ENCODE measurements around the gene DST. TPM values are rescaled to one million over a fixed set of nuclear protein-coding genes. Genes with fewer than 3 reads are reported as not detected.

The DST gene
- total RNA-seq, 1 experiment from 2014 or later = 76.0 TPM

DNA sequence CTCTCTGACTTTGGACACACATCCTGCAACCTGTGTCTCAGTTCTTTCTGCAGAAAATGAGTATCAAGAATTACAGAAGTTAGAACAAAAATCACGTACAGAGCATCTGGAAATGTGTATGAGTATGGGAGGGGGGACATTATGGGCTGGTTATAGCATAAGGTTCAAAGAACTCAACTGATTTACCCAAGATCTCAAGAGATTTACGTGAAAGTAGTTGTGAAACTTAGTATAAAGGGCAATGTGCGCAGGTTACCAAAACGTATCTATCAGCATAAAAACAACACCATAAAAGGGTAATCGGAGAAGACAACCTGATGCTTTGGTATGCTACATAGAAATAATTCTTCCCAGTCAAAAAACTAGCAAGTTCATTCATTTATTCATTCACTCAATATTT is 15.6 kb upstream of the DST start:
- Histone ChIP-seq H3K27me3 (replicated peaks; ENCODE audit: control insufficient read depth, insufficient read depth, low read length) (no peaks in the 10 kb centered on the region), H3K36me3 (ENCODE audit: control insufficient read depth, insufficient read depth, low read length) (no peaks in the 10 kb centered on the region), H3K4me3 (ENCODE audit: low read depth, low read length) (no peak overlapping the region), H3K4me1 (peaks cover 4% of the 10 kb centered on the region; the same call in 1 of the 2 replicates), H3K9me3 (no peaks in the 10 kb centered on the region)
- TF ChIP-seq, protein P1, sequence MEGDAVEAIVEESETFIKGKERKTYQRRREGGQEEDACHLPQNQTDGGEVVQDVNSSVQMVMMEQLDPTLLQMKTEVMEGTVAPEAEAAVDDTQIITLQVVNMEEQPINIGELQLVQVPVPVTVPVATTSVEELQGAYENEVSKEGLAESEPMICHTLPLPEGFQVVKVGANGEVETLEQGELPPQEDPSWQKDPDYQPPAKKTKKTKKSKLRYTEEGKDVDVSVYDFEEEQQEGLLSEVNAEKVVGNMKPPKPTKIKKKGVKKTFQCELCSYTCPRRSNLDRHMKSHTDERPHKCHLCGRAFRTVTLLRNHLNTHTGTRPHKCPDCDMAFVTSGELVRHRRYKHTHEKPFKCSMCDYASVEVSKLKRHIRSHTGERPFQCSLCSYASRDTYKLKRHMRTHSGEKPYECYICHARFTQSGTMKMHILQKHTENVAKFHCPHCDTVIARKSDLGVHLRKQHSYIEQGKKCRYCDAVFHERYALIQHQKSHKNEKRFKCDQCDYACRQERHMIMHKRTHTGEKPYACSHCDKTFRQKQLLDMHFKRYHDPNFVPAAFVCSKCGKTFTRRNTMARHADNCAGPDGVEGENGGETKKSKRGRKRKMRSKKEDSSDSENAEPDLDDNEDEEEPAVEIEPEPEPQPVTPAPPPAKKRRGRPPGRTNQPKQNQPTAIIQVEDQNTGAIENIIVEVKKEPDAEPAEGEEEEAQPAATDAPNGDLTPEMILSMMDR (IDR thresholded peaks at IDR 0.05; ENCODE audit: insufficient read depth in 1 of 2, low read depth in 1 of 2, low read length in 1 of 2, severe bottlenecking in 1 of 2, unreplicated experiment in 1 of 2) = no peak
- Mint-ChIP-seq H3K27me3 (ENCODE audit: insufficient read depth, unreplicated experiment) (no peaks in the 10 kb centered on the region), H3K9me3 (ENCODE audit: unreplicated experiment) (no peaks in the 10 kb centered on the region), H3K36me3 (ENCODE audit: insufficient read depth, unreplicated experiment) (peaks cover 6% of the 10 kb centered on the region), H3K4me3 (ENCODE audit: unreplicated experiment) (no peak overlapping the region), H3K4me1 (ENCODE audit: low read depth, unreplicated experiment) (peaks cover 7% of the 10 kb centered on the region), H3K27ac (ENCODE audit: unreplicated experiment) (no peak overlapping the region)
- DNase-seq = no peak
- POLR2A ChIA-PET = no interaction called here
- CTCF ChIA-PET = no interaction called here
- BruUV-seq (replicated peaks) = no TSS peak
- intact Hi-C loops (cut with micrococcal nuclease; ENCODE audit: unreplicated experiment) = no loop called here

DNA sequence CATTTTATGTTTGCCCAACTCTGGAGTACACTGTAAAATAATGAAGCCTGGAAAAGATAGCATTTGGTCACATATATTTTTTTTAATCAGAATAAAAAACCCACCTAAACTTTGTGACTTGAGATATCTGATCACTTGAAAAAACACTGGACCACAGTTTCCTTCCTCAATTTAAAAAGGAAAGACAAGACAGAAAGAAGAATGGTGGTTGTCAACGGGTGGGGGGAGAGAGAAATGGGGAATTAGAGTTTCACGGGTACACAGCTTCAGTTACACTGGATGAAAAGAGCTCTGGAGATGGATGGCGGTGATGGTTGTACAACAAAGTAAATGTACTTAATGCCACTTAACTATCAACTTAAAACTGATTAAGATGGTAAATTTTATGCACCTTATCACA is 14.7 kb upstream of the DST start:
- H3K4me1 ChIP-seq = peaks cover 4% of the 10 kb centered on the region; the same call in 1 of the 2 replicates

DNA sequence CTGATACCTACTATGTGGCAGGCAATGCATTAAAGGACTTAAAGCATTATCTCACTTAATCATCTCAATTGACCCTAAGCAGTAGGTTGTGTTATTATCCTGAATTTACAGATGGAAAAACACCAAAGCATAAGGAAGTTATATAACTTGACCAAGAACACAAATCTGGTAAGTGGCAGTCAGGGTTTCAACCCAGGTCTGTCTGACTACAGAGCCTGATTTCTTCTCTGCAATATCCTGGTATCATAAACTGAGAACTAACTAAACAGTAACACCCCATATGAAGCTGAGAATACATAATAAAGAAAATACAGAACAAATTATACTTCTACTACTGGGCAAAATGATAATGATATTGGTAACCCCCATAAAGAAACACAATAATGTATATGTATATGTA is 13.8 kb upstream of the DST start:
- H3K9me3 Mint-ChIP-seq (ENCODE audit: unreplicated experiment) = no peaks in the 10 kb centered on the region
- Histone ChIP-seq H3K36me3 (ENCODE audit: control insufficient read depth, insufficient read depth, low read length) (no peaks in the 10 kb centered on the region), H3K27me3 (replicated peaks; ENCODE audit: control insufficient read depth, insufficient read depth, low read length) (no peaks in the 10 kb centered on the region), H3K4me1 (peaks cover 4% of the 10 kb centered on the region; the same call in 1 of the 2 replicates), H3K4me3 (ENCODE audit: low read depth, low read length) (no peak overlapping the region), H3K9me3 (no peaks in the 10 kb centered on the region)
- H3K27me3 Mint-ChIP-seq (ENCODE audit: insufficient read depth, unreplicated experiment) = no peaks in the 10 kb centered on the region
- DNase-seq = no peak
- peaks cover 7% of the 10 kb centered on the region for H3K4me1 Mint-ChIP-seq (ENCODE audit: low read depth, unreplicated experiment)
- POLR2A ChIA-PET = no interaction called here
- peaks cover 9% of the 10 kb centered on the region for H3K36me3 Mint-ChIP-seq (ENCODE audit: insufficient read depth, unreplicated experiment)
- intact Hi-C loops (cut with micrococcal nuclease; ENCODE audit: unreplicated experiment) = no loop called here
- H3K27ac Mint-ChIP-seq (ENCODE audit: unreplicated experiment) = no peak overlapping the region
- no peak overlapping the region for H3K4me3 Mint-ChIP-seq (ENCODE audit: unreplicated experiment)
- BruUV-seq (replicated peaks) = no TSS peak
- TF ChIP-seq, protein P1 (IDR thresholded peaks at IDR 0.05; ENCODE audit: insufficient read depth in 1 of 2, low read depth in 1 of 2, low read length in 1 of 2, severe bottlenecking in 1 of 2, unreplicated experiment in 1 of 2) = no peak
- CTCF ChIA-PET = no interaction called here

More for the DNA sequence above, 14.7 kb upstream of the DST start:
- TF ChIP-seq, protein P1 (IDR thresholded peaks at IDR 0.05; ENCODE audit: insufficient read depth in 1 of 2, low read depth in 1 of 2, low read length in 1 of 2, severe bottlenecking in 1 of 2, unreplicated experiment in 1 of 2) = no peak
- no peak overlapping the region for H3K4me3 Mint-ChIP-seq (ENCODE audit: unreplicated experiment)
- Histone ChIP-seq H3K4me3 (ENCODE audit: low read depth, low read length) (no peak overlapping the region), H3K9me3 (no peaks in the 10 kb centered on the region), H3K27me3 (replicated peaks; ENCODE audit: control insufficient read depth, insufficient read depth, low read length) (no peaks in the 10 kb centered on the region), H3K36me3 (ENCODE audit: control insufficient read depth, insufficient read depth, low read length) (no peaks in the 10 kb centered on the region)
- intact Hi-C loops (cut with micrococcal nuclease; ENCODE audit: unreplicated experiment) = no loop called here
- ChIA-PET POLR2A (no interaction called here), CTCF (no interaction called here)
- BruUV-seq (replicated peaks) = no TSS peak
- H3K36me3 Mint-ChIP-seq (ENCODE audit: insufficient read depth, unreplicated experiment) = peaks cover 6% of the 10 kb centered on the region
- H3K9me3 Mint-ChIP-seq (ENCODE audit: unreplicated experiment) = no peaks in the 10 kb centered on the region
- no peak overlapping the region for H3K27ac Mint-ChIP-seq (ENCODE audit: unreplicated experiment)
- no peaks in the 10 kb centered on the region for H3K27me3 Mint-ChIP-seq (ENCODE audit: insufficient read depth, unreplicated experiment)
- H3K4me1 Mint-ChIP-seq (ENCODE audit: low read depth, unreplicated experiment) = peaks cover 7% of the 10 kb centered on the region
- DNase-seq = no peak

Measured in Caco-2 (cell line).